ENCODE measurements around the gene PXMP4.

GRCh38 chr20:33673410-33674293 lies 46.5 kb downstream of the PXMP4 start:
- TF ChIP-seq EP300 (IDR thresholded peaks at IDR 0.05) (no peak), POLR2A (IDR thresholded peaks at IDR 0.05) (no peak), CTCF (IDR thresholded peaks at IDR 0.05) (no peak), POLR2AphosphoS5 (IDR thresholded peaks at IDR 0.05) (no peak)

Data from sigmoid colon (tissue), 4 donors.